B cell (primary cell): ENCODE results near the gene TENM4. TPM values are rescaled to one million over a fixed set of nuclear protein-coding genes. Genes with fewer than 3 reads are reported as not detected.

Source experiments
- ATAC-seq: fragments of 200-7000 bp; cut with Tn5 transposase; one replicate; pipeline ENCODE4 v1.10.0; 2021; ENCODE audit warnings: low read depth, mild to moderate bottlenecking, moderate number of reproducible peaks, moderate library complexity
- CTCF ChIA-PET: fragments of 350-600 bp; sonication (Branson Sonifier 250); formaldehyde crosslinking; loops from one replicate; lab custom pipeline; 2021; ENCODE audit warnings: antibody characterized with exemption, inconsistent platforms; lab: Charles Lee
- POLR2A ChIA-PET: fragments of 350-600 bp; sonication (Branson Sonifier 250); formaldehyde crosslinking; loops from one replicate; lab custom pipeline; 2021; ENCODE audit warnings: antibody characterized with exemption; lab: Charles Lee
- DNase-seq: peaks from one replicate; pipeline ENCODE4 v3.0.0; 2013
- H2AFZ ChIP-seq: 2 replicates; pipeline ENCODE4 v1.6.1; 2012; ENCODE audit warnings: mild to moderate bottlenecking, low read depth, low read length; ENCODE audit not compliant: insufficient read depth, poor library complexity, severe bottlenecking
- H3K27ac ChIP-seq, 2 donors: 1 replicate in 1 of 2; 2 replicates in 1 of 2; pipeline ENCODE4 v1.5.1; 2012 to 2013; ENCODE audit warnings: low read length in 2 of 2, mild to moderate bottlenecking in 2 of 2, moderate library complexity in 1 of 2
- H3K27me3 ChIP-seq, 4 experiments: fragments of 200-600 bp in 1 of 4; sonication (generic) in 1 of 4; replicated peaks in 1 of 4; 1 replicate in 2 of 4; 2 replicates in 2 of 4; pipeline versions ENCODE4 v1.6.1 to v1.7.0; 2013 to 2016; ENCODE audit warnings: low read length in 3 of 4, mild to moderate bottlenecking in 2 of 4, mixed read lengths in 1 of 4, moderate library complexity in 1 of 4; ENCODE audit not compliant: insufficient read depth in 4 of 4, control insufficient read depth in 3 of 4; ENCODE audit errors: control extremely low read depth in 1 of 4
- H3K36me3 ChIP-seq, 2 experiments: replicated peaks in 1 of 2; 1 replicate in 1 of 2; 2 replicates in 1 of 2; pipeline versions ENCODE4 v1.6.1 to v1.7.1; 2013; ENCODE audit warnings: low read length in 1 of 2; ENCODE audit not compliant: insufficient read depth in 2 of 2, control insufficient read depth in 1 of 2; ENCODE audit errors: control extremely low read depth in 1 of 2, extremely low read depth in 1 of 2
- H3K4me1 ChIP-seq, 2 donors: fragments of 200-600 bp in 1 of 2; sonication (generic) in 1 of 2; 1 replicate in 1 of 2; 2 replicates in 1 of 2; pipeline versions ENCODE4 v1.5.1 to v1.6.1; 2013 to 2017; ENCODE audit warnings: low read length in 2 of 2; ENCODE audit not compliant: control insufficient read depth in 2 of 2, insufficient read depth in 2 of 2
- H3K4me2 ChIP-seq: replicated peaks from 2 replicates; pipeline ENCODE3; 2012; ENCODE audit warnings: mild to moderate bottlenecking, low read depth, low read length; ENCODE audit not compliant: poor library complexity, severe bottlenecking
- H3K4me3 ChIP-seq, 5 experiments: fragments of 200-600 bp in 1 of 5; sonication (generic) in 1 of 5; 1 replicate in 3 of 5; 2 replicates in 2 of 5; pipeline versions ENCODE4 v1.5.1 to v1.7.0; 2011 to 2016; ENCODE audit warnings: low read length in 4 of 5, mild to moderate bottlenecking in 4 of 5, low read depth in 2 of 5, control low read depth in 1 of 5, moderate library complexity in 1 of 5; ENCODE audit not compliant: insufficient read depth in 1 of 5; ENCODE audit errors: control extremely low read depth in 1 of 5, extremely low read depth in 1 of 5
- H3K79me2 ChIP-seq: fragments of 200-600 bp; sonication (generic); one replicate; pipeline ENCODE4 v1.6.0; 2016; ENCODE audit warnings: low read length; ENCODE audit not compliant: control insufficient read depth, insufficient read depth
- H3K9ac ChIP-seq: fragments of 200-600 bp; sonication (generic); 2 replicates; pipeline ENCODE4 v1.6.1; 2017; ENCODE audit warnings: mild to moderate bottlenecking, low read length, moderate library complexity
- H3K9me3 ChIP-seq, 3 donors: one replicate each; pipeline versions ENCODE4 v1.6.1 to v1.7.1; 2013; ENCODE audit warnings: low read length in 2 of 3; ENCODE audit not compliant: control insufficient read depth in 2 of 3, insufficient read depth in 1 of 3; ENCODE audit errors: control extremely low read depth in 1 of 3
- H4K20me1 ChIP-seq: 2 replicates; pipeline ENCODE4 v1.6.0; 2012; ENCODE audit warnings: mild to moderate bottlenecking, low read length; ENCODE audit not compliant: insufficient read depth, control insufficient read depth, poor library complexity, severe bottlenecking
- H3K27ac Mint-ChIP-seq: one replicate; pipeline ENCODE4 v1.8.0; 2021; ENCODE audit warnings: mixed read lengths
- H3K27me3 Mint-ChIP-seq: one replicate; pipeline ENCODE4 v1.8.0; 2021; ENCODE audit warnings: mixed read lengths
- H3K4me1 Mint-ChIP-seq: one replicate; pipeline ENCODE4 v1.8.0; 2021; ENCODE audit warnings: mixed read lengths
- H3K4me3 Mint-ChIP-seq: one replicate; pipeline ENCODE4 v1.8.0; 2021; ENCODE audit warnings: mixed read lengths
- H3K9me3 Mint-ChIP-seq: one replicate; pipeline ENCODE4 v1.8.0; 2022; ENCODE audit warnings: mixed read lengths; ENCODE audit not compliant: insufficient read depth
- CTCF ChIP-seq: fragments of 200-600 bp; IDR thresholded peaks from one replicate; pipeline ENCODE4 v1.8.0; 2022; ENCODE audit warnings: antibody characterized with exemption, mild to moderate bottlenecking
- EZH2 ChIP-seq: IDR thresholded peaks from 2 replicates; pipeline ENCODE4 v1.6.1; 2012; ENCODE audit warnings: borderline replicate concordance, low read depth, mild to moderate bottlenecking, moderate library complexity, low read length; ENCODE audit not compliant: insufficient read depth, poor library complexity, severe bottlenecking
- WGBS: methylation state at CpG from one replicate; pipeline ENCODE4 v1.1.5; 2013; ENCODE audit warnings: missing lambda C conversion rate; ENCODE audit not compliant: insufficient coverage; 5-methylcytosine and 5-hydroxymethylcytosine counted together
- intact Hi-C: fragments of 100-400 bp; cut with micrococcal nuclease; formaldehyde crosslinking; loops from one replicate; pipeline ENCODE4 v1.10.0; 2022
- polyA plus RNA-seq: library from polyadenylated mRNA; depleted of rRNA; stranded (reverse); fragments of >200 nt; gene quantifications from 2 replicates; pipeline ENCODE4 v1.2.3, GENCODE V29; 2012
- total RNA-seq, 2 donors: library from RNA; stranded (reverse); fragments of 120-200 nt in 1 of 2; gene quantifications; 1 replicate in 1 of 2; 2 replicates in 1 of 2; pipeline versions ENCODE4 v1.2.3 to v1.2.4, GENCODE V29; 2013 to 2022

TENM4 gene
- total and polyA plus RNA-seq, 2 donors (not counting 1 experiment from before 2014, with no cell fraction given): 0.09 to 5.7 TPM

GRCh38 chr11:78791254-78791653 lies 649.6 kb downstream of the TENM4 start:
- no peak for DNase-seq
- Mint-ChIP-seq H3K4me1 (no peaks in the 10 kb centered on the region), H3K4me3 (no peak overlapping the region), H3K27ac (no peak overlapping the region), H3K27me3 (peaks cover 17% of the 10 kb centered on the region), H3K9me3 (no peaks in the 10 kb centered on the region)
- CTCF ChIA-PET: no interaction called here
- Histone ChIP-seq H3K4me2 (no peak overlapping the region), H3K79me2 (no peaks in the 10 kb centered on the region), H4K20me1 (no peaks in the 10 kb centered on the region), H3K4me3 (no peak overlapping the region), H3K27ac (no peak overlapping the region), H3K36me3 (no peaks in the 10 kb centered on the region), H3K27me3 (peaks cover 0 to 2% (median under 1%) of the 10 kb centered on the region in 4 experiments), H3K4me1 (no peaks in the 10 kb centered on the region), H3K9me3 (no peaks in the 10 kb centered on the region), H3K9ac (no peak overlapping the region), H2AFZ (no peak overlapping the region)
- no peak for TF ChIP-seq EZH2
- no peak for TF ChIP-seq CTCF
- ATAC-seq: no peak
- intact Hi-C loops: no loop called here
- WGBS: no CpG with 5 or more reads among the region's 1 CpG
- POLR2A ChIA-PET: no interaction called here

- ChIA-PET POLR2A (no interaction called here), CTCF (no interaction called here)
Observed at GRCh38 chr11:78790784-78791183, 650.0 kb downstream of the TENM4 start.

More at GRCh38 chr11:78790784-78791183, 650.0 kb downstream of the TENM4 start:
- intact Hi-C loops: no loop called here
- no peak overlapping the region for H2AFZ ChIP-seq
- H3K27me3 ChIP-seq: peaks cover 0 to 2% (median under 1%) of the 10 kb centered on the region in 4 experiments
- no peaks in the 10 kb centered on the region for H3K4me1 Mint-ChIP-seq
- H3K4me1 ChIP-seq: no peaks in the 10 kb centered on the region
- no peaks in the 10 kb centered on the region for H3K9me3 Mint-ChIP-seq
- no peaks in the 10 kb centered on the region for H3K9me3 ChIP-seq
- H3K4me2 ChIP-seq: no peak overlapping the region
- H3K79me2 ChIP-seq: no peaks in the 10 kb centered on the region
- no peak overlapping the region for H3K4me3 ChIP-seq
- no peak overlapping the region for H3K9ac ChIP-seq
- DNase-seq (no peak), ATAC-seq (no peak)
- no peak overlapping the region for H3K27ac ChIP-seq
- no peak overlapping the region for H3K4me3 Mint-ChIP-seq
- peaks cover 20% of the 10 kb centered on the region for H3K27me3 Mint-ChIP-seq
- H3K36me3 ChIP-seq: no peaks in the 10 kb centered on the region
- TF ChIP-seq CTCF: no peak
- TF ChIP-seq EZH2: no peak
- H4K20me1 ChIP-seq: no peaks in the 10 kb centered on the region
- no peak overlapping the region for H3K27ac Mint-ChIP-seq
